NCI-H82 treated with DMSO at 0.1 percent for 48 hours (cell line): ENCODE data around the gene PSMG4.

Experiments
- DNase-seq: peaks from one replicate; lab custom pipeline; 2025; ENCODE audit not compliant: unreplicated experiment; lab: John Stamatoyannopoulos, UW

The PSMG4 gene

DNA sequence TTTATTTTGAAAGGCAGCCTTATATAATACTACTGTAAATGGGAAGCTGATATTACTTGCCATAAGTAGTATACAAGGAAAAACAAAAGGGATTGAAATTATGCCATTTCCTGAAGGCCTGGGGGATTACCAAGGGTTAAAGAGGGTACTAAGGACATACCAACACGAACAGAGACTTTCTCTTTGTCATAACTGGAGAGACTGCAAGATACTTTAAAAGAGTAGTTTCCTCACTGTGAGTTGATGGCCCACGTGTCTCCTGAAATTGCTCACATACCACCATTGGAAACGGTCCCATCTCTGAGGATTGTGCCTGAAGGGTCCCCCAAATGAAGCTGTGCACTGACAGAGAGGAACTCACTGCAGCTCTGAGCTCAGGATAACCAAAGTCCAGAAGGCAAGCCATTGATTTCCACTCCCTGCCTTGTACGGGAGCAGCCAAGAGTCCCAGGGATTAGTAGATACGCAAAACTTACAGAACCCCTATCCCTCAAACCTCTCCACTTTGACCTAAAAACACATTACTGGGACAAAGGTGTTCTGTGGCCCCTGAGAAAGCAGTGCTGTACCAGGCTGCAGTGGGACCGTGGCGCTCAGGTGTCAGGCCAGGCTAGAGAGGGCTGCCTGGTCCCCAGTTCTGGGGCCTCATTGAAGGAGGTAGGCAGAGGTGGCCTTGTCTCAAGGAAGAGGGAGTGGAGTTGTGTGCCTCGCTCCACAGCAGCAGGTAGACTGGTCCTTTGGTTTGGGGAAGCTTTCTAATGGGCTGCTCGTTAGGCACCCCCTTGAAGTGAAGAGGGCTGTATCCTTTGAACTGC, 15.2 kb downstream of the PSMG4 start:
- no peak for DNase-seq

DNA sequence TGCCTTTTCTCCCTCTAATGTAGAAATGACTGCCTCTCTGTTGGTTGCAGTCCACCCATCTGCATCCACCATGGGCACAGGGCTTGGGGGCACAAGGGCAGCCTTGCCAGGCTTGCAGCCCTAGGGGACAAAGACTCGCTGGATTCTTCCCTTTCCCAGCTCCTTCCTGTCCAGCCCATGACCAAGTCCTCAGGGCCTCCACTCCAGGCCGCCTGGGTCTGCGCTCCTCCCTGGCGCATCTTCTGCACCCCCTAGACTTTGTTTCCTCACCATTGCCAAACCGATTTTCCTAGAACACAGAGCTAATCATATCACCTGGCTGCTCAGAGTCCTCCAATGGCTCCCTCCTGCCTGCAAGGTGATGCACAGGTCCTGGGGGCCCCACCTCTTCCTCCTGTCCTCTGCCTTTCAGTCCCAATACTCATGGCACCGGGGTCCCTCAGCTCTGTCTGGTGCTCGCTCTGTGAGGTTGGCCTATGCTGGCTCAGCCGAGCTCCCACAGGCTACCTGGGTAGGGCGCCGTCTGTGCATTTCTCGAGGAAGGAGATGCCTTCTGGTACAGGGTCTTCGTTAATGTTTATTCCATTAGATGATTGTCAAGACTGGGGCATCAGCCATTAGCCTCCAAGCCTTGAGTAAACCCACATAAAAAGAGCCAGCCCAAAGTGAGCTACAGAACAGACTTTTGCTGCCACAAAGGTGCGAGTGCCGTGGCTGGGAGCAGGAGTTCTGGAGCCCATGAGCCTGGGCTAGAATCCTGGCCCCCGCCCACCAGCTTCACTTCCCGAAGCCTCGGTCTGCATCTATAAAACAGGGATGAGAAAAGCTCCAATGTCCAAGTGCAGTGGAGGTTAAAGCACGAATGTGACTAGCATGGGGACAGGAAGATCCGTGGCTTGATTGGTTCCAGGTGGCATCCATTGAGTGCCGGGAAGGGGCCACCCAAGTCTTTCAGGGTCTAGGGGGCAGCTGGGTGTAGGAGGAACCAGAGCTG, 17.7 kb downstream of the PSMG4 start:
- DNase-seq, result no peak

DNA sequence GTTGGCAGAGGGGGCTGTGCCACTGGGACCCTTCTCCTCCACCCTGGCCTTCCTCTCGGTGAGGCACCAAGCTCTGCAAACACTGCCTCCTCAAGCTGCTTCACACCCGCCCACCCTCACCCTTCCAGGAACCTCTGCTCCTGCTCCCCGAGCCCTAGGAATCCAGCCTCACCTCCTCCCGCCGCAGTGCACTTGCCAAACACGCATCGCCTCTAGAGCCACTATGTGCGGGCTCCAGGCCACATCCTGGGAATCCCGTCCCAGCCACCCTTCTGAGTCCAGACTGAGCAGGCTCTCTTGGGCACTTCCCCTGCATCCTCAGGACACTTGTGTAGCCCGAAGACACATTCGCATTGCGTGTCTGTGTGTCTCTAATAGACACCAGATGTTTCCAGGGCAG, 18.5 kb downstream of the PSMG4 start:
- no peak for DNase-seq

DNA sequence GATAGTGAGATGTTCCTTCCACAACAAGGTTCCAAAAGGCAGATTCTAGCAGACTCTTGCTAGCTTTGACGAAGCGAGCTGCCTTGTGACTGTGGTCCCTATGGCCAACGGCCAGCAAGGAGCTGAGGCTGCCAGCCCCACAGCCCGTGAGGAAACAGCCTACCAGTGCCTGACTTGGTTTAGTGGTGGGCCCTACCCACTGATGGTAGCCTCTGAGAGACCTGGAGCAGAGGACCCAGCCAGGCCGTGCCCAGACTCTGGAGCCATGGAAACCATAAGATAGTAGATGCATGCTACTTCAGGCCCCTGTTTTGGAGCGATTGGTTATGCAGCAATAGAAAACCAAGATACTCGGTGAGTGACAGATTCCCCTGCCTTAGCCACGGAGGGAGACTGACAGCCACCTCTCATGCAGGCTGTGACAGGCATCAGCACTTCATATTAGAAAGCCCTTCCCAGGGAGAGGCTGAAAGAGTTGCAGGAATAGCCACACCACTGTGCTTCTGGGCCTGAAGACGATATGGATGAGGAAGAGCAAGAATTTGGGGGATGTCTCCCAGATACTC, 19.2 kb downstream of the PSMG4 start:
- no peak for DNase-seq

DNA sequence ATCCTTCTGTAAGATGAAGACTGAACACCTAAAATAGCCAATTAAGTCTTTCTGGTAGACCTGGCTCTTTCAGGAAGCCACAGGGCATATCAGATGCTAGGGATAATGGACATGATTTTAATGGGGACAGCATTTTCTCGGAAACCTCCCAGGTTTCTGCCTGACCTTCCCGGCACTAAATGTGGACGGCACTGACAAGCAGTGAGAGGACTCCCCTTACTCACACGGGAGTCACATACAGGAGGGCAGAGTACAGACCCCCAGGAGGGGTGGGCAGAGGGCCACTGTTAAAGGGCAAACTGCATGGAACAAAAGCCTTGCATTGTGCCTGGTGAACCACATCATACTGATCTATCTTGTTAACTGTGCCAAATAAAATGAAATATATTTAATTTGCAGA, 19.9 kb downstream of the PSMG4 start:
- no peak for DNase-seq

DNA sequence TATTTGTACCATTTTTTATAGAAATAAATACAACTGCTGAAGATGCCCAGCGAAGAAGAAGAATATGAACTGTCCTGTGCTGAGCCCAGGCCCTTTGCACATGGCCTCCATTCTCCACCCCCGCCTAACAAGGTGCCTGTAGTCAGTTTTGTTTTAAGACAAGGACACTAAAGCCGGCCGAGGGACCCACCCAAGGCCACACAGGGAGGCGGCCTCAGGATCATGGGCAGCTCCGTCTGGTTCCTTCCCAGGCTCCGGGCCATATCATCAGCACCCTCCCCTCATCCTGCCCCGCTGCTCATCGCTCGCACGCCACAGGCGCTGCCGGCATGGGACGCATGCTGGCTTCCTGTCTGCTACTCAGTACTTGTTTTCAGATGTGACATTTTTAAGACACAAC, 21.3 kb downstream of the PSMG4 start:
- no peak for DNase-seq

DNA sequence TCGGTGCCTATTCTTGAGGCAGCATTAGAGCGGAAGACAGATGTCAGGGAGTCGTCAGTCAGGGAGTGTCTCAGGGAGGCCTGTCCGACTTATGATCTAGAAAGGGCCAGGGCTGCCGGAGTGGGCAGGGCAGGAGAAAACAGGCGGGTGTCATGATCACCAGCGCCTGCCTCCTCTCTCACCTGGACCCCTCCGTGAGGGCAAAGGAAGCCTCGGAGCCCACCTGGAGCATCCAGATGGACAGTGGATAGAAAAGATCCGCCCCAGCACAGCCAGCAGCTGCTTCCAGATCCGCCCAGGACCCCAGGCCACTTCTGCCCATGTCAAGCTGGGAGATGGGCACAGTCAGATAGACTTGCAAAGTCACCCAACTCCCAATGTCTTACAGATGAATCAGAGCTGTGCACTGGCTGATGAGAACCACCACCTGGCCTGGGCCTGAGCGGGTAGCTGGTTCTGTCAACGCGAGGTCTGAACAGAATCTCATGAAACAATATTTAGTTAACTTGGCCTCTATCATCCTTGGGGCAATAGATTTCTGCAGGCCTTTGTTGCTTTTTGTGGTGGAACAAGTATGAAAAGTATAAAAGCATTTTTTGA, 22.2 kb downstream of the PSMG4 start:
- no peak for DNase-seq

DNA sequence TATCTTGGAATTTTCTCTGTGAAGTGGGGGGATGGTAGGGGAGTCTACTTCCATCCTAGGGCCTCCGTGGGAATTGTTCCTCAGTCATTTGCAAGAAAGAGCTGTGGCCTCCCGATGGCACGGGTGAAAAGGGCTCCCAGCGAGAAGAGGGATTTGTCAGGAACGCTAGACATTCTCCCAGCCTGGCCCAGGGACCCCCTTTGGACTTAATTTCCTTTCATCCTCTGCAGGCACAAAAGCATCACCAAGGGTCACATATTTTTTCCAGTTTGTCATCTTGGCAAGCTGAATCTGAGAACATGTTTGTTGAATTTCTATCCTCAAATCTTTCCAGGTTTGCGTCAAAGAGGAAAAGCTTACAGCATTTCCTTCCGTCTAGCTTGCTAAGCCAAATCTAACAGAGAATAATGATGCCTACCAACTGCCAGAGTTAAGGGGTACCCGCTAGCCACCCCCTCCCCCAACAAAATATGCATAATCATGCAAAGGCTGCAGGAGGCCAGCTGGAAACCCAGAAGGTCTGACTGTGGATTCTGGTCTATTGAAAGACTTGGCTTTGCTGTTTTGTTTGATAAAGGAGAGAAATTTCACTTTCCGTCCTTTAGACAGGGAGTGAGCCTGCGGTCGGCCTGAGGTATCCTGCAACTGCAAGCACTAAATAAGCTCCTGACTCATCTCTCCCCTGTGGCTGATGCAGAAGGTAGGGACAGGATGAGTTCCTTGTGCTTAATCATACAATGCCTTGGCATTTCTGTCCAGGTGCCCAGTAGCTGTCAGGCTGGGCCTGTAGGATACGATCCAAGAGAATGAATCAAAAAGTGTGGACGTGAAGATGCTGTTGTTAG, 23.1 kb downstream of the PSMG4 start:
- DNase-seq, result no peak

DNA sequence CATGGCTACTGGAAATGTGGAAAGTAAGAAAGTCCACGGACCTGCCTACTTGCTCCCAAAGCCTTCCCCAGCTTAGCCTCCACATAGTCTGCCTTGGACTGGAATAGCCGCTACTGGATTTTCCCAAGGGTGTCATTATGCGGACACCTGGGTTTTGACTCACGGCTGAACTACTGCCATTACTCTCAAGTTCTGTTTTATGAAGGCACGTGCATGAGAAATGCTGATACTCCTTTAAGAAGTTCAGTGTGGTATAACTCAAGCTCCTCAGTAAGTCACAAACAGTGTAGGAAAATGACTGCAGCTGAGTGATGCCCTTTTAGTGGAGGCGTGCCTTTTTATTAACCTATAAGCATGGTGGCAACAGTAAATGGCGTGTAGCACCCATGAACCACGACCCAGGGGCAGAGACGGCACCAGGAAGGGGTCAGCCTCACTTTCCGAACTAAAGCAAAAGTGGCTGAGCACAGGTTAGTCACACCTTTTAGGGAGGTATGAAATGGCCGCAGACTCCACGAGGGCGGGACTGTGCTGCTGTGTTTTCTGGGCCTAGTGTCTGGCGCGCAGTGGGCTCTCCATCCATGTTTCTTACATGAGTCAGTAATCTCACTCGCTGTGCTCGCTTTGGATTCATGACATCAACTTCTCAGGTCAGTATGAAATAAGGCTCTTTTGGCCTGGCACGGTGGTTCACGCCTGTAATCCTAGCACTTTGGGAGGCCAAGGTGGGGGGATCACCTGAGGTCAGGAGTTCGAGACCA, 23.9 kb downstream of the PSMG4 start:
- DNase-seq, result no peak

DNA sequence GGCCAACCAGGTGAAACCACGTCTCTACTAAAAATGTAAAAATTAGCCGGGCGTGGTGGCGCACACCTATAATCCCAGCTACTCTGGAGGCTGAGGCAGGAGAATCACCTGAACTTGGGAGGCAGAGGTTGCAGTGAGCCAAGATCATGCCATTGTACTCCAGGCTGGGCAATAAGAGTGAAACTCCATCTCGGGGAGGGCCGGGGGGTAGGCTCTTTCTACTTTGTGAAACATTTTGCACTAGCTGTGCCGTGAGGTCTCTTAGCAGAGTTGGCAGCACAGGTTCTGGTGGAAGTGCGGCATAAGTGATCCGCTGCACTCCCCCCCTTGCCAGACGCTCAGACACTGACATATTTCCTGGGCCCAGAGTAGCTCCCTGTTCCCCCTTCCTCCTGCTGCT, 24.5 kb downstream of the PSMG4 start:
- no peak for DNase-seq

DNA sequence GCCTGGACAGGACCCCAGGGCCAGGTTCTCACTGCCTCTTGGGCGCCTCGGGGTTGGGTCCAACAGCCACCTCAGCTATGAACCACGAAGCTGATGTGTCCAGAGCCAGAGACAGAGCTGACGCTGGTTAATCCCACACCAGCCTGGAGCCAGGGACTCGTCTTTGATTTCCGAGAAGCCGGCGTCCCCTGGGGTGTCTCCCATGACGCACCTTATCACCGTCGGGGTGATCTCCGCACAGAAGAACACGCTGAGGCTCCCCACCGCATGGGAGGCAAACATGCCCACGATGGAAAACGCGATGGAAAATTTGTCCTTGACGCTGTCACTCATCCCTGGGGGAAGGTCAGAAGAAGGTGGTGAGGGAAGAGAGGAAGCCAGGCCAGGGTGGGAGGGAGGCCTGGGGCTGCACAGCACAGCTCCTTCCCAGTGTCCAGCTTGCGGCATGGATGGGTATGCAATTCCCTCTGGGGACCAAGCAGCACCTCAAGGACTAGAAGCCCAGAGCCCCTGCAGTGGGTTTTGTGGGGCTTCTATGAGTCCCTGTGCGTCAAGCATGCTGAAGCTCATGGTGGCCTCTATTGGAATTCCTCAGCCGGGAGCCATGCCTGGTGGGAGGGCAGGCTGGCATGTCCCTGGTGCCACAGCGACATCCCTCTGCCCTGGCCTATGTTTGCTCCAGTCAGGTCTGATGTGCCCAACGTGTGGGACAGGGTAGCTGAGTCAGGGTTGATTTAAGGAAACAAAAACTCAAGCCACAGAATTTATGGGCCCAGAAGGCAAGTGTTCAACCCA, 25.1 kb downstream of the PSMG4 start:
- DNase-seq, result no peak

DNA sequence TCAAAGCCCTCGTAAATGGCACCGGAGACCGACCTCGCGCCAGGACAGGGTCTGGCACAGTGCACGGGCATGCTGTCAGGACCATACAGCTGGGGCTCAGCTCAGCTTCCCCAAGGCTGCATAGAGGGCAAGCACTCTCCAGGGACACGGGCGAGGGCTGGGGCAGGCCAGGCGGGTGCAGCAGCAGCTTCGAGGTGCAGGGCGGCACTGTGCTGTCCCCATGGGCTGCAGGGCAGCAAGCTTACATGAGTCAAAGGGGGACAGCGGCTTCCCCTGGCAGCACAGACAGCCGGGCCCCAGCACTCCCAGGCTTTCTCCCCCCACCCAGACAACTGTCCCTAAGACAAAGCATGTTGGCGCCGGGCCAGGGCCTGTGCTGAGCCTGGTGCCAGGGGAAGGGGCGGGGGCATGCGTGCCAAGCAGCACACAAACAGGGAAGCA, 25.7 kb downstream of the PSMG4 start:
- DNase-seq, result no peak

DNA sequence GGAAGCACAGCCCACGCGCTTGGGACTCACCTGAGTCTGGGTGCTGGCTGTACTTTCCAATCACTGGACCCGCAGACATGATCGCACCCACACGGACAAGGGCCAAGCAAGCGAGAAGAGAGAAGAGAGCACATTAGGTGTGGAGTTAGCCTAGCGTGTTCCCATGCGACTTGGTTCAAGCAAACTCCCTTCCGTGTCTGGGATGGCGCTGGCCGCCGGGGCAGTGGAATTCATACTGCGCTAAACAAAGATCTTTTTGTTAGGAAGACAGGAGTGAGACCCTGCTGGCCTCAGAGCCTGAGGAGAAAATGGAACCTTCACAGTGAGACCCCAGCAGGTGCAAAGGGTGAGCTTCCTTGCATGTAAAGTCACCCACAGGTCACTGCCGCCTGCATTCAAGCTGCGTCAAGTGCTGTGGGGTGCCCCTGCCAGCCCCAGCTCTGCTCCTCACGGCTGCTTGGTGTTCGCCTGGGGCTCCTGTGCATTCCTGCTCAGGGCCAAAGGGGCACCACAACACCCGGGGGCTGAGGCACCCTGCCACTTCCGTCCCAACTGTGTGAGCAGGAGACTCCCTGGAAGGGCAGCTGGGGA, 26.4 kb downstream of the PSMG4 start:
- DNase-seq, result no peak

DNA sequence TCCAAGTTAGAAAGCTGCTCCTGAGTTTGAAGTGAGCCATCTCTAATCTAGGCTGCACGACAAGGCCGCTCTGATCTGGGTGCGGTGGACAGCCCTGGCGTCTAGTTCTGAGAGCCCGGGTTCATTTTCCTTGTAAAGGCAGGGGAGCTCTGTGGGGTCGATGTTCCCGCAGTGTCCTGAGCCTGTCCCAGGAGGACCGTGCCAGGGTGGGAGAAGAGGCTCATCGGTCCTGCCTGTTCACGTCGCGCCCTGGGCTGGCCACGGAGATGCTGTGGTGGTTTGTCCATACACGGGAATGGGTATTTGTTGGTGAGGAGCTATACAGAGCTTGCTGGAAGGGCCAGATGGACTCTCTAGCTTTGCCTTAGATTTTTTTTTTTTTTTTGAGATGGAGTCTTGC, 27.0 kb downstream of the PSMG4 start:
- DNase-seq, result no peak

DNA sequence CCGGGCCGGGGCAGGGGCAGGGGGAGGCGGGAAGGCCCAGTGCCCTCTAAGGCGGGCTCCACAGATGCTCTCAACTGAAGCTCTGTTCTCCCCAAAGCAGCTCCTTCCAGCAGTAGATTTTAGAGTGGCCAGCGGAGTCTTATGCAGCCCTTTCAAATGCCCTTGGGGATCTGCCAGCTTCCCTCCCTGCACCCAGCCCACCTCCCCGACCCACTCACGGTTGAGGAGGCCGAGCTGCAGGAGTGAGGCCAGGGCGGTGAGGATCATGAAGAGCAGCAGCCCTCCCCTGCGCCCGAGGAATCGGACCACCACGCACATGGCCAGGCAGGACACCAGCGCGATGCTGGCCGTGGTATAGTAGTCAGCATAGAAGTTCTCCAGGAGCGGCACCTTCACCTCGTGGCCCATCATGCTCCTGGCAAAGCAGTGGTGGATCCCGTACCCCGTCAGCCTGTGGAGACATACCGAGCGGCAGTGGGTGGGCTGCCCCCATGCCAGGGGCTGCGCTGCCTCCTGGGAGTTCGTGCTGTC, 28.0 kb downstream of the PSMG4 start:
- DNase-seq, result no peak

DNA sequence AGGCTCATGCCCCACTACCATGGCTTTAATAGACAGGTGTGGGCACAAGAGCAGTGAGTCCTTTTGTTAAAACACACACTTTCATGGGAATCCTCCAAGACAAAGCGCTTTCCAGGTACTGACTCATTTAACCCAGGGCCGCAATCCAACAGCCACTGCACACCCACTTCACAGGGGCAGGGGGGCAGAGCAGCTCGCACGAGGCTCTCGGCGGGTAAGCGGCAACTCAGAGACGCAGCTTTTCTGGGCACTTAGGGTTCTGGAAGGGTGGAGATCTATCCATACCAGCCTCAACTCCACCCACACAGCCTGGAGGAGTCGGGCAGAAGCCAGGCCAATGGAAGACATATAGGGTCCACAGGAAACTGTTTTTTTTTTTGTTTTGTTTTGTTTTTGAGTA, 28.6 kb downstream of the PSMG4 start:
- DNase-seq, result no peak

DNA sequence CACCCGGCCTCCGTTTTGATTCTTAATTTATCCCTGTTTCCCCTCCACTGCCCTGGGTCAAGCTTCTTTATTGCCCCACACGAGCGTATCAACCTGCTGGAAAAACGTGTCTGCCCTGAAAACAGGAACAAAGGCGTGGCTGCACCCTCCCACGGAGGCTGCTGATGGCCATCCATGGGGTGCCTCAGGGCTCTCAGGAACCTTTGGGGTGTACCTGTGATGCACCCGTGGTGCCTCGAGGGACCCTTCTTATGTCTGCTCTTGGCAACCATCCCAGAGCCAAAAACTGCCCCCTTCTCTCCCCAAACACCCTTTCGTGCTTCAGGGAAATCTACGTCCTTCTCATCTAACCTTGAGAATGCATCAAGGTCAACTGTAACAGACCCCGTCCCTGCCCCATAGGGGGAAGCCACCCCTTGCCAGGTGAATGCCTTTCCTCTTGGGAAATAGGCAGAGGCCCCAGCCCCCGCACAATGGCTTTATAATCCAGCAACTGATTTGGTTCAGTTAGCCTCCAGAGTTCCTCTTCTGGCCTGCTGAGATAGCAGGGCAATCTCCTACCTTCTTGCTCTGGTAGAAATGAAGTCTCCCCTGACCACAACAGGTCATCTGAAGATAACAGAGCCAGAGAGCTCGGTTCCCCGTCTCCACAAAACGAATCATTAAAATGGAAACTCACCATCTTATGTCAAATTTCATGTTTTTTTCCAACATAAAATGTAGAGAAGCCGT, 29.4 kb downstream of the PSMG4 start:
- no peak for DNase-seq
